GM12873 (cell line): Measurements from ENCODE around the gene INTS3.

Experiments
- TF ChIP-seq, protein P1 (sequence below): IDR thresholded peaks from 2 replicates; pipeline ENCODE4 v1.5.1; 2012; ENCODE audit warnings: low read depth, mild to moderate bottlenecking, moderate library complexity, low read length, control low read depth; ENCODE audit not compliant: insufficient read depth; ENCODE audit errors: missing control alignments

Gene INTS3

DNA sequence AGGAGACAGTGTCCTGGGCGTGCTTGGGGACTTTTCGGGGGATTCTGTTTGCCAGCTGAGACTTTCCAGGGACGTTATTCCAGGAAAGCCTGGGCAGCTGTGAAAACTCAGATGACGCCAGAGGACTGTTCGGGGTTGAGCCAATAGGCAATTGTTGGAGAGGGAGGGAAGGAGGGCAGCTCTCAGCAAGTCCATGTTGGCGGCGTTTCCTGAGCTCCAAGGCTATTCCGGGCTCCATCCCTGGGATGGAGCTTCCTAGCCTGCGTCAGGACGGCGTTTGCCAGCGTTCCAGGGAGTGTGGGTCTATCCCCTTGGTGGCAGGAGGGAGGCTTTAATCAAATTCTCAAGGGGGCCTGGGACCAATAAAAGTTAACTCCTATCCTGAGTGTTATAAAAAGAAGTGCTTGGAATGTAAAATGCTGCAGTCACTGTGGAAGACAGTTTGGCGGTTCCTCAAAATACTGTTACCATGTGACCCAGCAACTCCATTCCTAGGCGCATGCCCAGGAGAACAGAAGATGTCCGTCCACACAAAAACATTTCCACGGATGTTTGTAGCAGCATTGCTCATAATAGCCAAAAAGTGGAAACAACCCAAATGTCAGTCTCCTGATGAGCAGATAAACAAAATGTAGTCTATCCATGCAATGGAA is 62.6 kb downstream of the INTS3 start:
- TF ChIP-seq, protein P1, sequence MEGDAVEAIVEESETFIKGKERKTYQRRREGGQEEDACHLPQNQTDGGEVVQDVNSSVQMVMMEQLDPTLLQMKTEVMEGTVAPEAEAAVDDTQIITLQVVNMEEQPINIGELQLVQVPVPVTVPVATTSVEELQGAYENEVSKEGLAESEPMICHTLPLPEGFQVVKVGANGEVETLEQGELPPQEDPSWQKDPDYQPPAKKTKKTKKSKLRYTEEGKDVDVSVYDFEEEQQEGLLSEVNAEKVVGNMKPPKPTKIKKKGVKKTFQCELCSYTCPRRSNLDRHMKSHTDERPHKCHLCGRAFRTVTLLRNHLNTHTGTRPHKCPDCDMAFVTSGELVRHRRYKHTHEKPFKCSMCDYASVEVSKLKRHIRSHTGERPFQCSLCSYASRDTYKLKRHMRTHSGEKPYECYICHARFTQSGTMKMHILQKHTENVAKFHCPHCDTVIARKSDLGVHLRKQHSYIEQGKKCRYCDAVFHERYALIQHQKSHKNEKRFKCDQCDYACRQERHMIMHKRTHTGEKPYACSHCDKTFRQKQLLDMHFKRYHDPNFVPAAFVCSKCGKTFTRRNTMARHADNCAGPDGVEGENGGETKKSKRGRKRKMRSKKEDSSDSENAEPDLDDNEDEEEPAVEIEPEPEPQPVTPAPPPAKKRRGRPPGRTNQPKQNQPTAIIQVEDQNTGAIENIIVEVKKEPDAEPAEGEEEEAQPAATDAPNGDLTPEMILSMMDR = no peak

GRCh38 chr1:153790966-153791647 is 63.3 kb downstream of the INTS3 start:
- TF ChIP-seq, protein P1 = no peak

- TF ChIP-seq, protein P1 = no peak
Measured at GRCh38 chr1:153791648-153792253, 63.9 kb downstream of the INTS3 start.

DNA sequence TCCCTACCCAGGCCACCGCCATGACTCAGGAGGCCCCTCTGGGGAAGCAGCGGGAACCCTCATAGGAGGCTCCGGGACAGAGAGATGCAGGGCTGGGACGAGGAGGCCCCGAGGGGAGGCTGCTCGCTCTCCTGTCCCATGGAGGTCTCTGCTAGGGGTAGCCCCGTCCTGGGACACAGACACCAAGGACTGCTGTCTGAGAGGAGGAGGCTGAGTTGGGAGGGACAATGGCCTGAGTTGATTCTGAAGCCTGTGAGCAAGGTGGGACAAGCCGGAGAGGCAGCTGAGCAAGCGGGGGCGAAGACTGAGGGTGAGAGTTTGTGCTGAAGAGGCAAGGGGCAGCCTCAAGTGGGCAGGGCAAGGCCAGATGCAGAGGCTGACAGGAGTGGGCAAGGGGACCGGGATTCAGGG is 64.8 kb downstream of the INTS3 start:
- TF ChIP-seq, protein P1 = no peak

DNA sequence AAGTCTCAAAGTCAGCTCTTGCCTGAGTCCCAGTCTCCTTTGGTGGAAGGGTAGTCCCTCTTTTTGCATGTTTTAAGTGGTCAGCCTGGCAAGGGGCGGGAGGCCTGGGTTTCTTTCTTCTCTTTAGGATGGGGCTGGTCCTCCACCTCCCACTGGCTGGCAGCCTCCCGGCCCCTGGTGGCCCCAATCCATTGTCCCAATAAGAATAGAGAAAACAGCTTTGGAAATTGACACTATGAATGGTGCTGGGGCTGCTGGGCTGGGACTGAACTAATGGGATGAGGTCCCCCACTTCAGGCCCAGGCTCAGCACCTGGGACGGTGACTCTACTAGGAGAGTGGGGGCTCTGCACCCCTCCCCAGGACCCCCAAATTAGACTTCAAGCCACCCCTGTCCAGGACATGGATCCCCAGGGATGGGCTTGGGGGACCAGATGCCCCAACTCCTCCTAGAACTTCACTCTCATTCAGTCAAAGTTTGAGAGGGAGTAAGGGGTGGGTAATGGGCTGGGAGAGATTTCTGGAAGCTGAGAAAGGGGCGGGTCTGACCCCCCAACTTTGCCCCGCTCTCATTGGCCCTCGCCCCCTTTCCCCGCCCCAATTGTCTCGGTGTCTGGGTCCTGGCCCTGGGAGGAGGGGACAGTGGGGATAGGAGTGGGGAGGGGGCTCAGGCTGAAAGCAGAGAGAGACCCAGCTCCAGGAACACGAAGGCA is 65.6 kb downstream of the INTS3 start:
- TF ChIP-seq, protein P1 = no peak

DNA sequence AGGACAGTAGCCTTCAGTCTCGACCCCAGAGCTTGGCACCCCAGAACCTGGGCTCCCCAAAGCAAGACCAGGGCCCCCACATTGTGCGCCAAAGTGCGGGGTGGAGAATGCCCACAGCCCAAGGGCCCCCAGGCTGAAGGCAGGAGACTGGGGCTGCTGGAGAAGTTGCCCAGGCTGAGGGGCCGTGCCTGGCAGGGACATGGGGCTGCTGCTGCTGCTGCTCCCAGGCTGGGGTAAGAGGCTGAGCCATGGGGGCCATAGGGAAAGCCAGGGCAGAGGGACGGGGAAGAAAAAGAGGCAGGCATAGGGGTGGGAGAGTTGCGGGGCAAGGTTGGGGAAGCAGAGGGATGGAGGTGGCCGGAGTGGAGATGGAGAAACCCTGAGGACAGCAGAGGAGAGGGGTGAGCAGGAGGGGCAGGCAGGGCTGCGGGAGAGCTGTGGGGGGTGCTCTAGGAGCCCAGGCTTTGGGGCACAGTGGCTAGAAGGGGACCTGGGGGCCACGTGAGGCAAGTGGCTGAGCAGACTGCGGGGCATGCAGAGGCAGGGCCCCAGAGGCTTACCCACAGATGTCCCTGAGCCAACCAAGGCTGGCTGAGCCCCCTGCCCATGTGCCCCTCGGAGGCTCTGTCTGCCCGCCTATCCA is 66.2 kb downstream of the INTS3 start:
- TF ChIP-seq, protein P1 = no peak
